H1 (cell line): ENCODE results near the gene HES4. TPM values are rescaled to one million over a fixed set of nuclear protein-coding genes. Genes with fewer than 3 reads are reported as not detected.

Experiments
- GTF2F1 ChIP-seq: IDR thresholded peaks from 2 replicates; pipeline ENCODE4 v1.6.1; 2012; ENCODE audit warnings: low read depth, low read length, improper control_type of control experiment, borderline replicate concordance
- JUND ChIP-seq: IDR thresholded peaks from 2 replicates; pipeline ENCODE4 v1.6.1; 2011; ENCODE audit warnings: mild to moderate bottlenecking, improper control_type of control experiment, low read length
- KDM4A ChIP-seq: IDR thresholded peaks from one replicate; pipeline ENCODE4 v1.7.1; 2012; ENCODE audit warnings: low read depth, mild to moderate bottlenecking, moderate library complexity, low read length, inconsistent platforms; ENCODE audit not compliant: severe bottlenecking
- SAP30 ChIP-seq: fragments of 300-600 bp; sonication (generic); IDR thresholded peaks from 2 replicates; pipeline ENCODE4 v1.7.1; 2012; ENCODE audit warnings: low read length, moderate library complexity, mild to moderate bottlenecking, inconsistent platforms; ENCODE audit not compliant: insufficient read depth, insufficient replicate concordance
- SIN3A ChIP-seq, 2 experiments: IDR thresholded peaks in 1 of 2; conservative IDR thresholded peaks in 1 of 2; 2 replicates each; pipeline ENCODE4 v1.6.1; 2011 to 2012; ENCODE audit warnings: low read length in 2 of 2, improper control_type of control experiment in 1 of 2, low read depth in 1 of 2, mild to moderate bottlenecking in 1 of 2
- TAF1 ChIP-seq: IDR thresholded peaks from 2 replicates; pipeline ENCODE4 v1.6.1; 2011; ENCODE audit warnings: mild to moderate bottlenecking, low read depth, low read length
- ZNF274 ChIP-seq: IDR thresholded peaks from 2 replicates; pipeline ENCODE4 v1.7.0; 2012; ENCODE audit warnings: low read length, borderline replicate concordance; ENCODE audit errors: extremely low read depth
- polyA plus RNA-seq, 7 experiments: library from polyadenylated mRNA; depleted of rRNA in 3 of 7; stranded (reverse) in 5 of 7; unstranded in 2 of 7; fragments of >200 nt in 5 of 7; fragments of 200-250 nt in 2 of 7; gene quantifications; 1 replicate in 5 of 7; 2 replicates in 1 of 7; 4 replicates in 1 of 7; pipeline versions ENCODE4 v1.2.1 to v1.2.3, GENCODE V29; 2011 to 2013; ENCODE audit warnings: missing spikeins in 2 of 7, mixed read lengths in 2 of 7
- total RNA-seq: library from RNA; stranded (reverse); fragmentation: NEBNext Ultra II Directional; extraction: Animal tissue kit (Norgen Biotek cat#: 25700); gene quantifications from 2 replicates; pipeline ENCODE4 v1.2.1, GENCODE V29; 2021
- TF ChIP-seq, protein P1 (sequence below): IDR thresholded peaks from 2 replicates; pipeline ENCODE4 v1.6.1; 2012; ENCODE audit warnings: inconsistent platforms

HES4 gene
- total and polyA plus RNA-seq, 2 of the 8 experiments (the other 6 are each of a cell fraction or from before 2014, with no cell fraction given) = 2.8 to 3.5 TPM

DNA sequence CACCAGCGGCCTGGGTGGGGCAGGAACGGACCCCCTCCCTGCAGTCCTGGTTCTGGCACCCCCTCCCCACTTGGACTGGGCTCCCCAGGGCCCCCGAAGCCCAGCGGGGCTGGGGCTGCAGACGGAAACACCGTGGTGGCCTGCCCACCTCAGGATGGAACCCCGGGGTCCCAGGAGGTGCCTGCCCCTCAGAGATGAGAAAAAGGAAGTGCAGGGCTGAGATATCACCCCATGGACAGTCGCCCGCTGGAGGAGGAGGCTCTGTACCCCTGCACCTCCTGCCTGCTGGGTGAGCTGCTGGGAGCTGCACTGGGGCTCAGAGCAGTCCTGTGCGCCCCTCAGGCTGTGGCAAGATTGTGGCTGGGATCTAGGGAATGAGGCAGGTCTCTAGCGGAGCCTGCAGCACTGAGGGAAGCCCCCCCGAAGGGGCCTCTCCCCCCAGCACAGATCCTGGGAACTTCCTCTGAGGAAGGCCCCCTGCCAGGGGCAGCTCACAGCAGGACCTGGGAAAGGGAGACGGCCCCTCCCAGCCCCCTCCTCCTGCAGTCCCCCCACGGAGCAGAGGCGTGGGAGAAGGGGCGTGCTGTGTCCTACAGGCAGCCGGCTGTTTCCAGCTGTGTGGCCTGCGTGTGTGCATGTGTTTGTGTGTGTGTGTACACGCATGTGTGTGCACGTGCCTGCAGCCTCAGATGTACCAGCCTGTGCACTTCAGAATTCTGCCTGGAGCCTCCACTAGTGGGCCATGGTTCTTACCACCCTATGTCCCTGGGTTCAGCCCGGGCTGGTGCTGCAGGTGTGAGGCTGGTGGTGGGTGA is 26.9 kb upstream of the HES4 start (continued):
- no peak for TF ChIP-seq SIN3A (conservative IDR thresholded peaks at IDR 0.05 in 1 of 2, IDR thresholded peaks at IDR 0.05 in 1 of 2; ENCODE audit: low read depth in 1 of 2, low read length in 2 of 2)
- TF ChIP-seq ZNF274 = no peak
- TF ChIP-seq JUND = no peak
- TF ChIP-seq, protein P1, sequence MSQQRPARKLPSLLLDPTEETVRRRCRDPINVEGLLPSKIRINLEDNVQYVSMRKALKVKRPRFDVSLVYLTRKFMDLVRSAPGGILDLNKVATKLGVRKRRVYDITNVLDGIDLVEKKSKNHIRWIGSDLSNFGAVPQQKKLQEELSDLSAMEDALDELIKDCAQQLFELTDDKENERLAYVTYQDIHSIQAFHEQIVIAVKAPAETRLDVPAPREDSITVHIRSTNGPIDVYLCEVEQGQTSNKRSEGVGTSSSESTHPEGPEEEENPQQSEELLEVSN = no peak
- no peak for TF ChIP-seq GTF2F1
- no peak for TF ChIP-seq SAP30
- no peak for TF ChIP-seq TAF1
- no peak for TF ChIP-seq KDM4A
